Measurements from ENCODE around the gene CEP164. TPM values are rescaled to one million over a fixed set of nuclear protein-coding genes. Genes with fewer than 3 reads are reported as not detected.

CEP164 gene
- total RNA-seq, 4 donors from 2014 or later = 10.0 to 20.2 (median 15.4) TPM

- H3K4me1 ChIP-seq = no peaks in the 10 kb centered on the region
- H3K36me3 ChIP-seq = no peaks in the 10 kb centered on the region
- H3K27ac ChIP-seq = no peak overlapping the region
- no peaks in the 10 kb centered on the region for H3K27me3 ChIP-seq
- in situ Hi-C loops (cut with MboI; ENCODE audit: low pct_ligation_motif_present in 1 of 4, low pct_unique_long_range_greater_than_20kb in 1 of 4, low sequenced_read_pairs in 3 of 4) (no loop called here), intact Hi-C loops (cut with DNase I; ENCODE audit: low total_unique reads) (no loop called here)
- DNase-seq = no peak
- H3K4me3 ChIP-seq = no peak overlapping the region
- TF ChIP-seq POLR2A (IDR thresholded peaks at IDR 0.05) (no peak), EP300 (IDR thresholded peaks at IDR 0.05; ENCODE audit: low read depth) (no peak), POLR2AphosphoS5 (IDR thresholded peaks at IDR 0.05) (no peak), CTCF (IDR thresholded peaks at IDR 0.05) (no peak)
- whole genome bisulfite sequencing, 2 donors (ENCODE audit: low coverage in 1 of 2) = 88 to 90% methylated on average over 8 to 12 of the region's 12 CpGs
- H3K9me3 ChIP-seq = no peaks in the 10 kb centered on the region
Measured at GRCh38 chr11:117418737-117419481, 91.3 kb downstream of the CEP164 start.

- no peaks in the 10 kb centered on the region for H3K4me1 ChIP-seq
- TF ChIP-seq EP300 (IDR thresholded peaks at IDR 0.05; ENCODE audit: low read depth) (no peak), CTCF (IDR thresholded peaks at IDR 0.05) (no peak), POLR2A (IDR thresholded peaks at IDR 0.05) (no peak), POLR2AphosphoS5 (IDR thresholded peaks at IDR 0.05) (no peak)
- no peak overlapping the region for H3K27ac ChIP-seq
- H3K4me3 ChIP-seq = no peak overlapping the region
- in situ Hi-C loops (cut with MboI; ENCODE audit: low pct_ligation_motif_present in 1 of 4, low pct_unique_long_range_greater_than_20kb in 1 of 4, low sequenced_read_pairs in 3 of 4) (no loop called here), intact Hi-C loops (cut with DNase I; ENCODE audit: low total_unique reads) (no loop called here)
- H3K9me3 ChIP-seq = no peaks in the 10 kb centered on the region
- no peaks in the 10 kb centered on the region for H3K27me3 ChIP-seq
- H3K36me3 ChIP-seq = no peaks in the 10 kb centered on the region
- WGBS, 2 donors (ENCODE audit: low coverage in 1 of 2) = 82% methylated on average over 12 of the region's 12 CpGs; no CpG with 5 or more reads in 1 of the 2 donors
- DNase-seq = no peak
Measured at GRCh38 chr11:117419482-117420142, 92.0 kb downstream of the CEP164 start.

GRCh38 chr11:117420143-117420485 lies 92.5 kb downstream of the CEP164 start:
- TF ChIP-seq CTCF (IDR thresholded peaks at IDR 0.05) (no peak), EP300 (IDR thresholded peaks at IDR 0.05; ENCODE audit: low read depth) (no peak), POLR2AphosphoS5 (IDR thresholded peaks at IDR 0.05) (no peak)
- no peak overlapping the region for H3K4me3 ChIP-seq
- 76% methylated on average over 3 of the region's 12 CpGs; no CpG with 5 or more reads in 1 of the 2 donors for WGBS, 2 donors (ENCODE audit: low coverage in 1 of 2)
- no peak for DNase-seq
- intact Hi-C loops (cut with DNase I; ENCODE audit: low total_unique reads) = no loop called here
- H3K4me1 ChIP-seq = no peaks in the 10 kb centered on the region
- H3K27ac ChIP-seq = no peak overlapping the region
- no peaks in the 10 kb centered on the region for H3K27me3 ChIP-seq
- in situ Hi-C loops (cut with MboI; ENCODE audit: low pct_ligation_motif_present in 1 of 4, low pct_unique_long_range_greater_than_20kb in 1 of 4, low sequenced_read_pairs in 3 of 4) = no loop called here
- no peaks in the 10 kb centered on the region for H3K36me3 ChIP-seq
- no peaks in the 10 kb centered on the region for H3K9me3 ChIP-seq

- no peaks in the 10 kb centered on the region for H3K36me3 ChIP-seq
- no peaks in the 10 kb centered on the region for H3K4me1 ChIP-seq
- H3K9me3 ChIP-seq = no peaks in the 10 kb centered on the region
- intact Hi-C loops (cut with DNase I; ENCODE audit: low total_unique reads) = no loop called here
- H3K4me3 ChIP-seq = no peak overlapping the region
- in situ Hi-C loops (cut with MboI; ENCODE audit: low pct_ligation_motif_present in 1 of 4, low pct_unique_long_range_greater_than_20kb in 1 of 4, low sequenced_read_pairs in 3 of 4) = no loop called here
- no peak for DNase-seq
- 93 to 94% methylated on average over 5 to 6 of the region's 6 CpGs for WGBS, 2 donors (ENCODE audit: low coverage in 1 of 2)
- TF ChIP-seq EP300 (IDR thresholded peaks at IDR 0.05; ENCODE audit: low read depth) = no peak
- TF ChIP-seq CTCF (IDR thresholded peaks at IDR 0.05) = no peak
- no peak for TF ChIP-seq POLR2AphosphoS5 (IDR thresholded peaks at IDR 0.05)
- TF ChIP-seq POLR2A (IDR thresholded peaks at IDR 0.05) = no peak
- H3K27ac ChIP-seq = no peak overlapping the region
- no peaks in the 10 kb centered on the region for H3K27me3 ChIP-seq
Measured at GRCh38 chr11:117420598-117420997, 92.9 kb downstream of the CEP164 start.

All from transverse colon (tissue), 4 donors.